GM12878 (cell line): ENCODE data around the gene PLEKHM3. TPM values are rescaled to one million over a fixed set of nuclear protein-coding genes. Genes with fewer than 3 reads are reported as not detected.
A peak's percentile ranks its signal among the peaks of the same experiment; 100 is the strongest.

Source experiments
- ATAC-seq: fragments of 200-7000 bp; cut with Tn5 transposase; 3 replicates; pipeline ENCODE4 v1.9.1; 2020; ENCODE audit warnings: mild to moderate bottlenecking, moderate library complexity
- BruUV-seq: library from RNA; stranded (reverse); fragments of 400-500 nt; replicated peaks from 2 replicates; lab custom pipeline; 2021; lab: Mats Ljungman, UMichigan
- CTCF ChIA-PET: fragments of 300-600 bp; sonication (Branson Sonifier 250); formaldehyde crosslinking; extraction: SDS; loops from one replicate; lab custom pipeline; 2021; ENCODE audit warnings: inconsistent platforms; lab: Yijun Ruan, JAX
- POLR2A ChIA-PET: fragments of 350-600 bp; formaldehyde crosslinking; extraction: SDS; loops from one replicate; lab custom pipeline; 2021; ENCODE audit warnings: inconsistent platforms; lab: Charles Lee
- RAD21 ChIA-PET: fragments of 300-600 bp; sonication (Branson Sonifier 250); formaldehyde crosslinking; loops from one replicate; lab custom pipeline; 2023; ENCODE audit warnings: antibody characterized with exemption; ENCODE audit not compliant: unreplicated experiment; lab: Charles Lee
- SMC1A ChIA-PET: fragments of 300-600 bp; sonication (Branson Sonifier 250); formaldehyde crosslinking; loops from one replicate; lab custom pipeline; 2023; ENCODE audit not compliant: unreplicated experiment, uncharacterized antibody; lab: Charles Lee
- DNase-seq: peaks from one replicate; pipeline ENCODE4 v3.0.0-alpha.2; 2011; ENCODE audit warnings: low read depth, low spot score
- FAIRE-seq: peaks from 3 replicates; lab custom pipeline; 2011; peaks lifted over from hg19 to GRCh38; lab: Jason Lieb, UNC
- H2AFZ ChIP-seq: 2 replicates; pipeline ENCODE4 v1.6.0; 2011; ENCODE audit warnings: low read depth, low read length, control low read depth; ENCODE audit not compliant: control insufficient read depth
- H3K27ac ChIP-seq: 2 replicates; pipeline ENCODE4 v1.5.1; 2011; ENCODE audit warnings: control low read depth; ENCODE audit not compliant: control insufficient read depth, insufficient read depth
- H3K27me3 ChIP-seq, 2 experiments: replicated peaks in 1 of 2; 2 replicates each; pipeline versions ENCODE4 v1.6.0 to v1.6.1; 2011; ENCODE audit warnings: low read length in 1 of 2; ENCODE audit not compliant: control insufficient read depth in 2 of 2, insufficient read depth in 2 of 2
- H3K36me3 ChIP-seq, 2 experiments: 2 replicates each; pipeline ENCODE4 v1.5.1; 2011; ENCODE audit warnings: low read length in 1 of 2; ENCODE audit not compliant: control insufficient read depth in 2 of 2, insufficient read depth in 2 of 2
- H3K4me1 ChIP-seq: 2 replicates; pipeline ENCODE4 v1.6.1; 2011; ENCODE audit warnings: mild to moderate bottlenecking, low read length, moderate library complexity, mixed read lengths; ENCODE audit not compliant: control insufficient read depth, insufficient read depth
- H3K4me2 ChIP-seq: 2 replicates; pipeline ENCODE4 v1.6.0; 2011; ENCODE audit warnings: control low read depth; ENCODE audit not compliant: control insufficient read depth, insufficient read depth
- H3K4me3 ChIP-seq: fragments of 200-600 bp; sonication (generic); 2 replicates; pipeline ENCODE4 v1.5.1; 2016
- H3K79me2 ChIP-seq: 2 replicates; pipeline ENCODE4 v1.6.0; 2011; ENCODE audit warnings: low read length; ENCODE audit not compliant: control insufficient read depth, insufficient read depth
- H3K9ac ChIP-seq: 2 replicates; pipeline ENCODE4 v1.8.0; 2011; ENCODE audit warnings: low read length, control low read depth, mixed read lengths; ENCODE audit not compliant: control insufficient read depth, insufficient read depth
- H3K9me3 ChIP-seq: replicated peaks from 3 replicates; pipeline ENCODE4 v1.5.1; 2011; ENCODE audit warnings: mild to moderate bottlenecking, low read length; ENCODE audit not compliant: control insufficient read depth, insufficient read depth
- H4K20me1 ChIP-seq: 2 replicates; pipeline ENCODE4 v1.6.0; 2011; ENCODE audit not compliant: control insufficient read depth, insufficient read depth
- DPF2 ChIP-seq: fragments of 450-650 bp; IDR thresholded peaks from 2 replicates; pipeline ENCODE4 v1.6.1; 2017; ENCODE audit warnings: mild to moderate bottlenecking
- IKZF2 ChIP-seq, 2 experiments: fragments of 450-650 bp; IDR thresholded peaks; 2 replicates each; pipeline ENCODE4 v1.6.1; 2017; ENCODE audit warnings: mild to moderate bottlenecking in 2 of 2, moderate library complexity in 2 of 2
- MTA2 ChIP-seq: fragments of 450-650 bp; IDR thresholded peaks from 2 replicates; pipeline ENCODE4 v1.6.1; 2016; ENCODE audit warnings: low read depth, mild to moderate bottlenecking, moderate library complexity
- RAD21 ChIP-seq: IDR thresholded peaks from 2 replicates; pipeline ENCODE4 v1.6.1; 2011; ENCODE audit warnings: mild to moderate bottlenecking, low read depth, low read length, moderate library complexity; ENCODE audit not compliant: insufficient read depth
- RB1 ChIP-seq: fragments of 450-650 bp; formaldehyde crosslinking; IDR thresholded peaks from 2 replicates; pipeline ENCODE4 v1.6.1; 2017; ENCODE audit warnings: mild to moderate bottlenecking, borderline replicate concordance
- RFX5 ChIP-seq: IDR thresholded peaks from 2 replicates; pipeline ENCODE4 v1.6.1; 2011; ENCODE audit warnings: low read depth, low read length, improper control_type of control experiment
- SUZ12 ChIP-seq: fragments of 200-600 bp; sonication (generic); IDR thresholded peaks from one replicate; pipeline ENCODE4 v1.6.1; 2018; ENCODE audit warnings: antibody characterized with exemption, mild to moderate bottlenecking; ENCODE audit not compliant: unreplicated experiment
- YBX1 ChIP-seq: fragments of 450-650 bp; IDR thresholded peaks from 2 replicates; pipeline ENCODE4 v1.6.1; 2016; ENCODE audit warnings: antibody characterized with exemption
- ZBTB11 ChIP-seq: fragments of 450-650 bp; formaldehyde crosslinking; IDR thresholded peaks from 2 replicates; pipeline ENCODE4 v1.5.0; 2022; ENCODE audit warnings: mild to moderate bottlenecking, missing genetic modification characterization
- WGBS: methylation state at CpG from one replicate; pipeline ENCODE4 v1.1.6; 2016; ENCODE audit warnings: low lambda C conversion rate; ENCODE audit not compliant: insufficient replicate concordance, insufficient coverage; ENCODE audit errors: missing lambda C conversion rate; 5-methylcytosine and 5-hydroxymethylcytosine counted together
- in situ Hi-C: fragments of 300-500 bp; cut with MboI; formaldehyde crosslinking; loops from 9 replicates; pipeline ENCODE4 v1.14.3; 2018; ENCODE audit warnings: mixed read lengths
- intact Hi-C: fragments of 100-400 bp; cut with micrococcal nuclease; formaldehyde crosslinking; loops from one replicate; pipeline ENCODE4 v1.14.2; 2022; ENCODE audit not compliant: unreplicated experiment
- polyA plus RNA-seq, 11 experiments: library from polyadenylated mRNA; depleted of rRNA in 4 of 11; unstranded in 6 of 11; stranded (reverse) in 5 of 11; fragments of >200 nt; fragmentation: Nextera tagmentation in 4 of 11; fragmentation: Illumina TruSeq in 1 of 11; extraction: Ambion mirVana in 4 of 11; extraction: Trizol in 1 of 11; gene quantifications; 1 replicate in 1 of 11; 2 replicates in 10 of 11; pipeline versions ENCODE4 v1.2.1 to v1.2.3, GENCODE V29; 2011 to 2016; ENCODE audit warnings: inconsistent platforms in 2 of 11, missing spikeins in 2 of 11, low read depth in 1 of 11
- total RNA-seq, 4 experiments: library from RNA; depleted of rRNA in 3 of 4; stranded (reverse); fragments of >200 nt in 3 of 4; fragmentation: Illumina TruSeq in 1 of 4; extraction: Trizol in 1 of 4; gene quantifications; 2 replicates each; pipeline versions ENCODE4 v1.2.1 to v1.2.3, GENCODE V29; 2013 to 2021

Gene PLEKHM3
- total and polyA plus RNA-seq, 10 of the 15 experiments (the other 5 are each of a cell fraction or from before 2014, with no cell fraction given): 1.4 to 5.6 (median 3.0) TPM

GRCh38 chr2:208025814-208026184, 472 bp upstream of the PLEKHM3 start:
- in situ Hi-C loops: no loop called here

More at GRCh38 chr2:208025814-208026184, 472 bp upstream of the PLEKHM3 start:
- CTCF ChIA-PET: interaction anchor here (0.8 to 1.9 kb wide), 4 partner anchors 8 to 300 kb away, joined by 3 to 10 read pairs (median 6); no protein-coding TSS in a partner anchor
- RAD21 ChIA-PET: interaction anchor here (2.1 to 2.6 kb wide), 2 partner anchors 15 to 280 kb away, joined by 7 to 11 read pairs; no protein-coding TSS in a partner anchor
- Histone ChIP-seq H3K4me1 (peaks cover 4% of the 10 kb centered on the region), H3K9ac (peak overlapping the region; percentile 89), H2AFZ (peak overlapping the region; percentile 99), H3K4me2 (peak overlapping the region; percentile 95), H3K36me3 (no peaks in the 10 kb centered on the region), H3K9me3 (no peaks in the 10 kb centered on the region), H3K27me3 (no peaks in the 10 kb centered on the region), H4K20me1 (no peaks in the 10 kb centered on the region), H3K79me2 (peaks cover 4% of the 10 kb centered on the region), H3K27ac (peak overlapping the region; percentile 81), H3K4me3 (peak overlapping the region; percentile 79)
- TSS peak; percentile 62 for BruUV-seq
- FAIRE-seq (no peak), DNase-seq (no peak), ATAC-seq (peak; percentile 30)
- 1% methylated on average over 10 of the region's 10 CpGs for WGBS
- intact Hi-C loops: no loop called here
- SMC1A ChIA-PET: interaction anchor here (1.1 to 2.2 kb wide), 5 partner anchors 8 to 280 kb away, joined by 3 to 10 read pairs (median 5); no protein-coding TSS in a partner anchor
- TF ChIP-seq IKZF2 (IDR thresholded peaks at IDR 0.05) (0 out of 4 replicates have a peak, but pooled peaks of 1 of the 2 experiments have one; percentile 18), RFX5 (no peak), MTA2 (no peak), DPF2 (0 out of 2 replicates have a peak, but pooled peaks have one; percentile 1), RB1 (no peak), ZBTB11 (CRISPR knock-in tag) (no peak), SUZ12 (no peak), YBX1 (no peak), RAD21 (no peak)
- POLR2A ChIA-PET: no interaction called here
